GM21367 (cell line): ENCODE measurements around the gene ASB10.

Experiments used
- ATAC-seq: cut with Tn5 transposase; IDR thresholded peaks from one replicate; pipeline ENCODE4 v1.9.1; 2021; ENCODE audit not compliant: unreplicated experiment

The ASB10 gene

GRCh38 chr7:151137791-151138152, 49.3 kb downstream of the ASB10 start:
- ATAC-seq = no peak

DNA sequence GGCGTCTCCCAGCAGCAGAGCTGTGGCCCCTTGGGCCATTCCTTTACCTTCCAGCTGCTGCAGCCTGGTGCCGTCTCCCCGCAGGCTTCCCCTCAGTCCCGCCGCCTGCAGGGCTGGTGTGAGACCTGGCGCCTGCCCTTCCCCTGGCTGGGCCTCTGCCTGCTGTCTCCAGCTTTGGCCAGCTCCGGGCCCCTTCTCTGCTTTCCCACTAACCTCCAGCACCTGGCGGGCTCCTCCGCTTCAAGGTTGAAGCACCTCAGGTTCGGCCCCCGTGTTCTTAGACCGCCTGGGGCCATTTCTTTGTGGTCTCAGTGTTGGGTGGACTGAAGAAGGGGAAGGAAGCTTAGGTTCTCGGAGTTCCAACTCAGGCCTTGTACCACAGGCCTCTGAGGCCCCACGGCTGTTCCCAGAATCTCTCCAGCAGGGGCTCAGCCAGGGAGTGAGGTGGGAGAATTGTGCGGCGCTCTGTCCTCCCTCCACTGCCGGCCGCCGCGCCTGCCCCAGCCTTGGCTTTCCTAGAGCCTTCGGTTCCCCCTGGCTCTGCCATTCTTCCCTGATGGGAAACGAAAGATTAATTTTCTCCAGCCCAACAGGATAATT, 49.9 kb downstream of the ASB10 start:
- ATAC-seq = no peak

GRCh38 chr7:151135866-151136843, 50.9 kb downstream of the ASB10 start:
- ATAC-seq = no peak

DNA sequence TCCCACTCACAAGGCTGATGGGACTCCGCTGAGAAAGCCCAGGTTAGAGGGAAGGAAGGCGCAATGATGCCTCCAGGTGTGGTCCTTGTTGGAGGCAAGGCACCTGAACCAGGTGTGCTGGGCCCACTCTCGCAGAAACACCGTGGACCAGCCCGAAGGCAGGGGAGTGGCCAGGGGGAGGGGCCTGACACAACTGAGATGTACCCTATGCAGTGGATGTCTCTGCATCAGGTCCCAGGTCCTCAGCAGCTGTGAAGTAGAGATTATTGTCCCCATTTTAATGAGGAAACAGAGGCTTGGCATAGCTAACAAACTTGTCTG, 51.6 kb downstream of the ASB10 start:
- ATAC-seq = no peak

- ATAC-seq = no peak
Observed at GRCh38 chr7:151134743-151135524, 52.1 kb downstream of the ASB10 start.

GRCh38 chr7:151133986-151134742, 52.9 kb downstream of the ASB10 start:
- no peak for ATAC-seq

DNA sequence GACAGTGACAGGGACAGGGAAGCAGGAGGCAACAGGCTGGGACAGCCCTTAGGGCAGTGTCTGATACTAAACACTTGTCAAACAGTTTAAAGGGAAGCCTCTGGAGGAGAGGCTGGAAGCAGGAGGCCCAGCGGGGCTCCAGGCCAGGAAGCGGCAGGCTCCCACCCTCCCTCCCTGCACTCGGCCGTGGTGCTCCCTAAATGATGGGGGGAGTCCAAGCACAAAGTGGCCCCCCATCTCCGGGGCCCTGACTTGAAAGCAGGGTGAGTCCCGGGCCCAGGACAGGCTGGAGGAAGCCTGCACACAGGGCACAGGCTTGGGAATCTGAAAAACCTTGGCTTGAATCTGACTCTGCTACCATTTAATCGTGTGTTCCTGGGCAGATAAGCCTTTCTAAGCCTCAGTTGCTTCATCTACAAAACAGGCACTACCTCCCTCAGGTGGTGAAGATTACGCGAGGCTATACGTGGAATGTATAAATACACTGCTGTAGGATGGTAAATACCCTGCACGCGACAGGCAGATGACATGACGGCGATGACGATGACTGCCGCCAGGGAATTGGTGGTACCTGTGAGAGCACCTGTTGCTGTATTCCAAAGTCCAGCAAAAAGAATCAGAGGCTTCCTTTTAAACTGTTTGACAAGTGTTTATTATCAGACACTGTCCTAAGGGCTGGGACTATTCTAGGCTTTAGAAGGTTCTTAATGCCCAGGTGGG, 53.6 kb downstream of the ASB10 start:
- ATAC-seq = no peak

DNA sequence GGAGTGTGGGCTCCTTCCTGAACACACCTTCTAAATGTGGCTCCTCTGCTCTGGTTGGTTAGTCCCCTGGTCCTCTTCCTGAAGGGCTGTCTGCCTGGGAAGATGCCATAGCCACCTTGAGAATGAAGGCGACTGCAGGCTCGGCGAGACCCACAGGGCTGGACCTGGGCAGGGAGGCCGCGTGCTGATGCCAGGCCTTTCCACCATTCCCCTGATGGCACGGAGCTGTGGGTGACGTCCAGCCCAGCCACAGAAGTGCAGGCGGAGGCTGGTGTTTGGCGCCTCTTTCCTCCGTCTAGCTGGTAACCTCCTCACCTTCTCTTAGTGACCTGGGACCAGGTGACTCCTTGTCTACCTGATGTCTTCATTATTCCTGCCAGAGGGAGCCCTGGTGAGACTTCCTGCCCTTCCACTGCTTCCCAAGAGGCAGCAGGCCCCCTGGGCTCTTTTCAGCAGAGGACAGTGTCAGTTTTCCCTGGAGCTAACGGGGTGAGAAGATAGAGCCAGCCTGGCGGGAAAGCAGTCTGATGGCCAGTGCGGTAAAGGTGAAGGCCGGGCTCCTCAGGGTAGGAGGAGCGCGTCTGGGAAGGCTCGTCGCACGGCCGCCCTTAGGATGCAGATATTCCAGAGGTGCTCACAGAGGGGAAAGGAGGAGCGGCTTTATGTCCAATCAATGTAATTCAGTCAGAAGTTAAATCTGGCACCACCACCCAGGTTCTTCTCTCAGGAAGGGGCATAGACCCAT, 54.4 kb downstream of the ASB10 start:
- no peak for ATAC-seq

- ATAC-seq = no peak
Observed at GRCh38 chr7:151131592-151132293, 55.3 kb downstream of the ASB10 start.

DNA sequence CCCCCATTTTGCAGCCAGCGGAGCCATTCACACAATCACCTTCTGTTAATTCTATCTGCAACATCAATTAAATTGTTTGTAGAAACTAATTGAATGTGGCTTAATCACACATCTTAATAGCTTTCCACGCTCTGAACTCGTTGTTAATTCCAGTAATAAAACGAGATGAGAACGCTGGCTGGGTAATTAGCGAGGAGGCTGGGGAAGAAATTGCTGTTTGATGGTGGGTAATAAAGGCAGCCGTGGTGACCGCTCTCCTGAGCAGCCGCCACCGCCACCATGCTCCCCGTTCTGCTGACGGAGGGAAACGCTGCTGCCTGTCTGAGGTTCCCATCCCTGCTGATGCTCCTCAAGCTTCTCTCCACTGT, 55.8 kb downstream of the ASB10 start:
- ATAC-seq = no peak

DNA sequence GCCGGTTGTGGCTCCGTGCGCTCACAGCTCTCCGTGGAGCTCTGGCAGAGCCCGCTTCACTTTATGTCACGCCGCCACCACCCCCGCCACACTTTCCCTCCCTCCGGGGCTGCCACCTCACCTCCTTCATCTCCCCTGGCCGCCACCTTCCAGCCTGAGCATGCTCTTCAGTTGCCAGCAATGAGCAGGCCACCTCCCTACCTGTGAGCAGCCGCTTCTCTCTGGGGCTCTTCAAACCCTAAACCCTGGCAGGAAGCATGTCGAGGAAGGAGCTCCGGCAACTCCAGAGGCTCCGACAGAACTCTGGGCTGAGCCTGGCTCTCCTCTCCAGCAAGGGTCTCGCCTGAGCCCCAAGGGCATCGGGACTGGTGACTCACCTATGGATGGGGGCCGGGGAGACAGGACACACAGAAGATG, 56.3 kb downstream of the ASB10 start:
- no peak for ATAC-seq

- no peak for ATAC-seq
Observed at GRCh38 chr7:151129960-151130591, 57.0 kb downstream of the ASB10 start.

DNA sequence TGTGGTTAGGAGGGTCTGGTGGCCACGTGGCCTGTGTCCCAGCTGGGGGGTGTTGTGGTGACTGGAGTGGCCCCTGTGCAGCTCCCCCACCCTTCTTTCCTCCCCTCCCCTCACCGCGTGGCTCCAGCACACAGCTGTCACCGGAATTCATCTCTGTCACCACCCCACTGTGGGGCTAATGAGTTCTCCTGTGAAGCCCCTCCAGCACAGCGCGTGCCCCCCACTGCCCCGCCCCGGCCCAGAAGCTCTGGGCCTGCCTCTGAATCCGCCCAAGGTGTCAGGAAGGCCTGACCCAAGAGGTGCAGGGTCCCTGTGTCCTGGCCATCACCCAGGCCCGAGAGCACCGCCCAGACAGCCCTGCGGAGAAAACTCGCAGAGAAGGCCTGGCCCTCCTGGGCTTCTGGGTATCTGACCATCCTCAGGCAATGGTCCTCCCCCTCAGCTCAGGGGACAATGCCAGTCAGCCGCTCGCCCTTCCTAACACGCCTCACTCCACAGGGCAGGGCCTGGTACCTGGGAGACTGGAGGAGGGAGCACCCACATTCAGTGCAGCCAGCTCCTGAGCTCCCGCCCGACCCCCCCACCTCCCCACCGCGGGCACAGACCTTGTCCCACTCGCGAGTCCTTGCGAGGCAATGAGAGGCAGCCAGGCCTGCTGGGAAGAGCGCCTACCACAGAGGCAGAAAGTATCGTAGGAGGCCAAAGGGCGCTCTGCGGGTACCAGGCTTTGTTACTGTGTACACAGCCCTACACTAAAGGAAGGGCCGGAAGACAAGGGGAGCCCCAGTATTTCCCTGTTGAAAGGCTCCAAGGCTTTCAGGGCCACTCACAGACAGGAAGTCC, 57.7 kb downstream of the ASB10 start:
- ATAC-seq = no peak

DNA sequence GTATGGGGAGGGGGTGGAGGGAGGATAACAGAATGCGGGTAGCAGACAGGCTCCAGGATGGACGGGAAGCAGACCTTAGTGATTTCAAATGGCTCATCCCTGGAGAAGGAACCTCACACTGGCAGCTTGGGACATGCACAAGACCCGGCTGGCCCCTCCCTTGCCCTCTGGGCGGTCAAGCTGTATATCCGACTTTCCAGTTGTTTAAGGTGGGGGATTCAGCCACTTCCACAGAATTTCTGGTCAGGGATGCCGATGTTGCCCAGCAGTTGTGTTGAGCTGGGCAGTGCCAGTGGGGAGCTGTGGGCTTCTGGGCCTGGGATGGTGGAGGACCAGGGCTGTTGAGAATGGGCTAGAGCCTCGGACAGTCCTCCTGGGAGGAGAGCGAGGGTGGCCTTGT, 58.3 kb downstream of the ASB10 start:
- ATAC-seq = no peak

- no peak for ATAC-seq
Observed at GRCh38 chr7:151128144-151128543, 58.9 kb downstream of the ASB10 start.

DNA sequence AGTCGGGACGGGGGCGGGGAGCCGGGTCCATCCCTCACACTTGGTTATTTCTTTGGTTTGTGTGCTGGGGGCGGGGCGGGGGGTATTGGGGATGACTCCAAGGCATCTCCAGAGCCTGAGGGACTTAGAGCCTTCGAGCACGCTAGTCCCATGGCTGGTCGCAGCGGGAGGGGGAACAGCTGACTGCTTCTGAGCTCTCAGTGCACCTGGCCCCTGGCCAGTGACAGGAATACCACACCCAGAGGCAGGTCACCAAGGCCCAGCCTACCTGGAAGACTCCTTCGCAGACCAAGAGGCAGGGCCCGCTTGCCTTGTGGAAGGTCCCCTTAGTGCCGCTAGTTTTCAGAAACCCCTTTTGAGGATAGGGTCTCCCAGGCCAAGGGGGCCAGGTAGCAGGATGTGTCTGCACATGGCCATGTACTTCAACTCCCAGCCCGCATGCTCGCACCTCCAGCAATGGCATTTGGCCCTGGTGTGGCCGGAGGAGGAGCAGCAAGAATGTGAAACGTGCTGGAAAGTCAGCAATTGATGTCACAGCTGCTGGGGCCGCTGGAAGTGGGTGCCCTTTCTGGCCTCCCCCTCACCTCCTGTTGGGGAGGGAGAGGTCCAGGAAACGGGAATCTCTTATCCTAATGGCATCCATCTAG, 60.4 kb downstream of the ASB10 start:
- no peak for ATAC-seq

GRCh38 chr7:151125846-151126481, 61.1 kb downstream of the ASB10 start:
- ATAC-seq = no peak
